ENCODE measurements around the gene ANKRD45. TPM values are rescaled to one million over a fixed set of nuclear protein-coding genes. Genes with fewer than 3 reads are reported as not detected.
"Not testable (repeated sequence)": the region's sequence is repeated elsewhere in the genome, so short reads cannot be mapped to it uniquely, and the experiment has no call there.

The ANKRD45 gene
- total RNA-seq, 1 donor from 2014 or later, result not detected

DNA sequence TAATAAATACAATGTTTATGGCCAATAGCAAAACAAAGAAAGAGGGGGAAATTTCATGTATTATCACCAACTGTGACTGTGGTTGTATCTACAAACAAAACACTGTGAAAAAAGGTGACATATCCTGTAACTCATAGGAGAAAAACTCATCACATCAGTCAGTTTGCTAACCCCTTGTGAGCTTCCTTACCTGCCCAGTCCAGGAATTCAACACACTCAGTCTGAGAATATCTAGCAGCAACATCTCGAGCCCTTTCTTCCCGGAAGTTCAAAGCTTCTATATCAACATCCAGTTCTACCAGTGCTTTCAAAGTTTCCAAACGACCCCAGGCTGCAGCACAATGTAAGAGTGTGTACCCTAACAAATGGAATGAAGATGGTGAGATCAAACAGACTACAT, 23.0 kb downstream of the ANKRD45 start:
- DNase-seq (ENCODE audit: low read depth in 2 of 2), result no peak

DNA sequence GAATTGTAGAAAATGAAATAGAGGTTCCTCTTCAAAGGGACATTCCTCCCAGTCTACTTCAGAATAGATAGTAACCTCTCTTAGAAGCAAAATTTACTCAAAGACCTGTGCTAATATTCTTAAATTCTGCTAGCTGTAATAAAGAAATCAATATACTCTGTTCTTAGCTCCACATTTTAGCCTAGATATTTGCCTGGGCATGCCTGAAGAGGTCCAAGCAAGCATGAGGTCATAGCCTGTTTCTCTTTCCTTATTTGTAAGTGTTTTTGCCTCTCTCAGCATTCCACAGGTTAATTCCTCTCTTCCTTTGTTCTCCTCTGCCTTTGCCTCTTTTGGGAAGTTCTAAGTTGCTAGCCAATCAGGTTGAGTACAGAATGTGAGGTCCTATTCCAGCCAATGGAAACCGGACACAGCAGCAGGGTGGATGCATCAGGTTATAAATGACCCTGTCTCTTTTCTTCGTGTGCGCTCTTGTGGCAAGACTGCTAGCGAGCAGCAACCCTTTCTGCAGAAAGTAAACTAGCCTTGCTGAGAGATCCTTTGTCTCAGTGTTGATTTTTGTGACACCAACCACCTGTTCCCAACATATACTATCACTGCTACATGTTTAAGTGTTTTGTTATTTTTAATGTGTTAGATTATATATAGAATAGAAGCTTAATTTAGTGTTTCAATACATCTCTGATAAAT, 27.1 kb downstream of the ANKRD45 start:
- peak in 1 of 2 donors; percentile 10 for DNase-seq (ENCODE audit: low read depth in 2 of 2)

- DNase-seq (ENCODE audit: low read depth in 2 of 2), result no peak
Observed at GRCh38 chr1:173639102-173639501, 30.5 kb downstream of the ANKRD45 start.

GRCh38 chr1:173638043-173639021, 31.3 kb downstream of the ANKRD45 start:
- DNase-seq (ENCODE audit: low read depth in 2 of 2), result no peak

DNA sequence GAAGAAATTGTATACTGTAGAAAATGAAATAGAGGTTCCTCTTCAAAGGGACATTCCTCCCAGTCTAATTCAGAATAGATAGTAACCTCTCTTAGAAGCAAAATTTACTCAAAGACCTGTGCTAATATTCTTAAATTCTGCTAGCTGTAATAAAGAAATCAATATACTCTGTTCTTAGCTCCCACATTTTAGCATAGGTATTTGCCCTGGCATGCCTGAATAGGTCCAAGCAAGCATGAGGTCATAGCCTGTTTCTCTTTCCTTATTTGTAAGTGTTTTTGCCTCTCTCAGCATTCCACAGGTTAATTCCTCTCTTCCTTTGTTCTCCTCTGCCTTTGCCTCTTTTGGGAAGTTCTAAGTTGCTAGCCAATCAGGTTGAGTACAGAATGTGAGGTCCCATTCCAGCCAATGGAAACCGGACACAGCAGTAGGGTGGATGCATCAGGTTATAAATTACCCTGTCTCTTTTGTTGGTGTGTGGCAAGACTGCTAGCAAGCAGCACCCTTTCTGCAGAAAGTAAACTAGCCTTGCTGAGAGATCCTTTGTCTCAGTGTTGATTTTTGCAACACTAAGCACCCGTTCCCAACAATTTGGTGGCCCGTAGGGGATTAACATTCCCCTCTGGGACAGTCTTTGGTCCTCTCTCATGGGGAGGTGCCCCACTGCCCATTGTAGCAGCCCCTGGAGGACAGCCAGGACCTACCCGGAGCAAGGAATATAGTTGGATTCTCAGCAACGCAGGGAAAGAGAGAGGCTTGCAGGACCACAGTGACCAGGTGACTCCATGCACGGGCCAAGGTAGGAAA, 32.2 kb downstream of the ANKRD45 start:
- not testable (repeated sequence) for DNase-seq (ENCODE audit: low read depth in 2 of 2)

DNA sequence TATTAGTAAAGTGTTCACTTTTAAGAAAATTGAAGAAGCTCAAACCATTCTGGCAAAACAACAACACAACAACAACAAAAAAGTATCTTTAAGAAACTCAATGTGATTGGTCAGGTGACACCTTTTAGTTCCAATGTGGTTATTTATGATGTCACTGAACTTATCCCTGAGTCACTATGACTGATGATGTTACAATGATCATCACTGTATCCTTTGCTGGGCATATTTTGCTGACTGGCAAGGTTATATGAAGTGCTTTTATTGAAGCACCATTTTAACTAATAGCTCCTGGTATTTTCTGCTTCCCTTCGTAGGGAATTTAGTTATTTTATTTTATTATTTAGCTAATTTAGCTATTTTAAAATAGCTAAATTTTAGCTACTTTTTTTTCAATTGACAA, 34.5 kb downstream of the ANKRD45 start, which contains the start of gene TEX50:
Gene TEX50, plus strand, starts transcription at position 223 of the 400 bp plus-strand sequence. CDS start 184 bp downstream, outside the sequence.
- DNase-seq (ENCODE audit: low read depth in 2 of 2), result no peak

GRCh38 chr1:173628888-173629287, 40.8 kb downstream of the ANKRD45 start:
- no peak for DNase-seq (ENCODE audit: low read depth in 2 of 2)

GRCh38 chr1:173627269-173627668, 42.4 kb downstream of the ANKRD45 start:
- no peak for DNase-seq (ENCODE audit: low read depth in 2 of 2)

DNA sequence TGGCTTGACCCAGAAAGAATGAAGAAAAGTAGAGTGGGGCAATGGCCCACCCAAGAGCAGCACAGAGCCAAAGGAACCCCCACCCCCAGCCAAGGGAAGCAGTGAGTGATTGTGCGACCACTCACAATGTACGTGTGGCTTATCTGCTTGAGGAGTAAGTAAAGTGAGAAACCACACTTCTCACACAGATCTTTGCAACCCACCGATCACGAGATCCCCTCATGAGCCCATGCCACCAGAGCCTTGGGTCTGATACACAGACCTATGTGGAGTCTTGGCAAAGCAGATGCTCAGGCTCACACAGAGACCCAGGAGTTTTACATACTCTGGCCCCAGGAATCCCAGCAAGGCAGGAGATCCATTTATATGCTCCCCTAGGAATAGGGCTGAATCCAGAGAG, 52.8 kb downstream of the ANKRD45 start:
- no peak for DNase-seq (ENCODE audit: low read depth in 2 of 2)

DNA sequence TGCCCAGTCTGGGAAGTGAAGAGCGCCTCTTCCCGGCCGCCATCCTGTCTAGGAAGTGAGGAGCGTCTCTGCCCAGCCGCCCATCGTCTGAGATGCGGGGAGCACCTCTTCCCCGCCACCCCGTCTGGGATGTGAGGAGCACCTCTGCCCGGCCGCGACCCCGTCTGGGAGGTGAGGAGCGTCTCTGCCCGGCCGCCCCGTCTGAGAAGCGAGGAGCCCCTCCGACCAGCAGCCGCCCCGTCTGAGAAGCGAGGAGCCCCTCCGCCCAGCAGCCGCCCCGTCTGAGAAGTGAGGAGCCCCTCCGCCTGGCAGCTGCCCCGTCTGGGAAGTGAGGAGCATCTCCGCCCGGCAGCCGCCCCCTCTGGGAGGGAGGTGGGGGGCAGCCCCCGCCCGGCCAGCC, 56.6 kb downstream of the ANKRD45 start:
- DNase-seq (ENCODE audit: low read depth in 2 of 2), result not testable (repeated sequence)

DNA sequence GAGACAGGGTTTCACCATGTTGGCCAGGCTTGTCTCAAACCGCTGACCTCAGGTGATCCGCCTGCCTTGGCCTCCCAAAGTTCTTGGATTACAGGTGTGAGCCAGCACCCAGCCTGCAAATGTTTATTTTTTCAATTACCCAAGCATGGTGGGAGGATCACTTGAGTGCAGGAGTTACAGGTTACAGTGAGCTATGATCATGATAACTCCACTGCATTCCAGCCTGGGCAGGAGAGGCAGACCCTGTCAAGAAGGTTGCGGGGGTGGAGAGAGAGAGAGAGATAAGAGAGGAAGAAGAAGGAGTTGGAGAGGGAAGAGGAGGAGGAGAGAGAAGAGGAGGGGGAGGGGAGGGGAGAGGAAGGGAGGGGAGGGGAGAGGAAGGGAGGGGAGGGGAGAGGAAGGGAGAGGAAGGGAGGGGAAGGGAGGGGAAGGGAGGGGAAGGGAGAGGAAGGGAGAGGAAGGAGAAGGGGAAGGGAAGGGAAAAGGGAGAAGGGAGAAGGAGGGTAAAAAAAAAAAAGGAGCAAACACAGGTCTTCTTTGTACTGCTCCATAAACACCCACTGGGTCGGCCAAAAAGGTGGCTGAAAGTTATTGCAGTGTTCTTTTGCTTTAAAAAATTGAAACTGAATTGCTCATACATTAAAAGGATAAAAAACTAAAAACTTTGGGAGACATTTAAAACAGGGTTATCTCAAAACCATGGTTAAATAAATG, 61.0 kb downstream of the ANKRD45 start:
- no peak for DNase-seq (ENCODE audit: low read depth in 2 of 2)

DNA sequence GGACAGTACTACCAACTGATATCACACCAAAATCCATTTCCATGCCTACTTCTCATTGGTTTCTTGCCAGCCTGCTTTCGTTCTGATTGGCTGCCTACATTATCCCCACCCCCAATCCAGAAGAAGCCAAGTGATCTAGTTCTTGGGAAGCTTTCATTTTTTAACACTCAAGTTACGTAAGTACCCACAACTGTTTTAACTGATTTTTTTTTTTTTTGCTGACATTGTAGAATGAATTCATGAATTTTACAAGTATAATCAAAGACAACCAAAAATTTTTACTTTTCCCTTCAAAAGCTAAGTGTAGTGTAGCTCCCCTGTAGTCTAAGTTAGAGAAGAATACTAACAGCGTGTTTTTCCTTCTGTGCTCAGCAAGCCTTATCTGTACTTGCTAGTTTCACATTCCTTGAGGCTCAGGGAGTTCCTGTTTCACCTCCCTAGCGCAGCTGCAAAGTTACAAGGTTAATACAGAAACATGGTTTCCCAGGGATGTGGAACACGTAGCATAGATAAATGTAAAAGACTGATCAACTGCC, 66.5 kb downstream of the ANKRD45 start, which contains the start of gene SLC9C2:
Gene SLC9C2, minus strand, starts transcription at position 17 of the 536 bp plus-strand sequence. CDS start 1,296 bp downstream, outside the sequence.
- DNase-seq (ENCODE audit: low read depth in 2 of 2), result peak in 1 of 2 donors; percentile 83

DNA sequence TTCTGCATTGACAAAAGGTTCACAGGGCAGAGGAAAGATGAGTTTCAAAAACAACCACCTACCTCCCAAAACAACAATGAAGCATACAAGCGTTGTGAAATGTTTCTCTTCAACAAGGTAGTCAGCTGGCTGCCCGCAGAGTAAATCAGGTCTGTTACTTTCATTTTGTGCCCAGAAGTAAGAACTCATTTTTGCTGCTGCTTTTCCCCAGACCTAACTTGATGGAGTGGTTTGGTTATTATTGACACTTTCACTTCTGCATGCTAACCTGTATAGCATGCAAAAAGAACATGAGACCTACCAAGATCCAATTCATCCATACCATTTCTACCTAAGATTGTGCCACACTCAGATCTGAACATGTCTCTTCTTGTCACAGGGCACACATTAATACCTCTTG, 68.1 kb downstream of the ANKRD45 start:
- DNase-seq (ENCODE audit: low read depth in 2 of 2), result no peak

DNA sequence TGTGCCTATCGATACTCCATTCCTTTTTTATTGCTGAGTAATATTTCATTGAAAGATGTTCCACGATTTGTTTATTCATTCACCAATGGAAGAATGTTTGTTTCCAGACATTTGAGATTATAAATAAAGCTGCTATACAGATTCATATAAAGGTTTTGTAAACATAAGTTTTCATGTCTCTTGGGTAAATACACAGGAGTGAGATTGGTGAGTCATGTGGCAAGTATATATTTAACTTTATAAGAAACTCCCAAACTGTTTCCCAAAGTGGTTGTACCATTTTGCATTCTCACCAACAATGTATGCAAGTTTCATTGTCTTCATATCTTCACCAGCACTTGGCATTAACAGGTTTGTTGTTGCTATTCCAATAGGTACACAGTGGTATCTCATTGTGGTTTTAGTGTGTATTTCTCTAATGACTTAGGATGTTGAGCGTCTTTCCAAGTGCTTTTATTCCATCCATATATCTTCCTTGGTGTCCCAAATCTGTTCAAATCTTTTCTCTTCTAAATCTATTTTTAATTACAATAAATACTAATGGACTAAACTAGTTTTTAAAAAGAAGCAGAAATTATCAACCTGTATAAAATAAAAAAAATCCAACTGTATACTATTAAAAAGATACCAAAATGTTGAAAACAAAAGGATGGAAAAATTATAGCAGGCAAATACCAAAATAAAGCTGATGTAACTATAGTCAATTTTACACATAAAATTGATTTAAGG, 73.4 kb downstream of the ANKRD45 start:
- DNase-seq (ENCODE audit: low read depth in 2 of 2), result no peak

GRCh38 chr1:173591138-173591537, 78.5 kb downstream of the ANKRD45 start:
- not testable (repeated sequence) for DNase-seq (ENCODE audit: low read depth in 2 of 2)

DNA sequence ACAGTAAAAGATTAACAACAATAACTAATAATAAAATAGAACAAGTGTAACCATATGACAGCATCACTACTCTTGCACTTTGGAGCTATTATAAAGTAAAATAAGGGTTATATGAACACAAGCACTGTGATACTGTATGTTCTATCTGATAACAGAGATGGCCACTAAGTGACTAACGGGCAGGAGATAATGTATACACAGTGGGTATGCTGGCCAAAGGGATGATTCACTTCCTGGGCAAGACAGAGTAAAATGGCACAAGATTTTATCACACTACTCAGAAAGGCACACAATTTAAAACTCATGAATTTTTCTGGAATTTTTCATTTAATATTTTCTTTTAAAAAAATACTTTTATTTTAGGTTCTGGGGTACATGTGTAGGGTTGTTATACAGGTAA, 79.1 kb downstream of the ANKRD45 start:
- peak in 1 of 2 donors; percentile 6 for DNase-seq (ENCODE audit: low read depth in 2 of 2)

DNA sequence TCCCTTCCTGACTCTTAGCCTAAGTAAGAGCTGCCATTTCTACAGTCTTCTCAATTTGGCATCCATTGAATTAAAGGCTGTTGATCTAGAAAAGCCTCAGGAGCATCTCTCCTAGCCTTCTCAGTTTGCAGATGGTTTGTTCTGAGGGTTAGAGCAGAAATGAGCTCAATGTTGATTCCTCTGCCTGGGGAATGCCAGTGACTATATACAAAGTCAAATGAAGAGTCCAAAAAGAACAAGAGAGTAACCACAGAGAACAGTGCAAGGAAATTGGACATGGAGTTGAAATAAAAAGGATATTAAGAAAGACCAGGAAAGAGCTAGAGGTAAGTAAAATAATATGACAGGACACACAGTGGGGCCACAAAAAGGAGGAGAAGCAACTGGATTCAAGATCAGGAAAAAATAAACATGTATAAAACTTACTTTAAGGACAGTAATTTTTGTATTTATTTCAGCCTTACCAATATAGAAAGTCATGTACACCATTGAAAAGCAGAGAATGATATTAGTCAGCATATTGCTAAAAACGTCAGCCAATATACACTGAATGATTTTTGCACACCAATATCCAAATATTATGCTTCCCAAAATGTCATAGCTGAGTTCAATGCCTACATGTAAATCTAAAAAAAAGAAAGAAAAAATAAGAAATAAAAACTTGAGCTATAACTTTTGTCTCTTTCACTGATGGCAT, 88.1 kb downstream of the ANKRD45 start:
- DNase-seq (ENCODE audit: low read depth in 2 of 2), result no peak

- DNase-seq (ENCODE audit: low read depth in 2 of 2), result no peak
Observed at GRCh38 chr1:173580658-173581057, 89.0 kb downstream of the ANKRD45 start.

GRCh38 chr1:173580071-173580470, 89.6 kb downstream of the ANKRD45 start:
- no peak for DNase-seq (ENCODE audit: low read depth in 2 of 2)

All from lung microvascular endothelial cell (primary cell).